BE2C (cell line): ENCODE results near the gene SMCP. TPM values are rescaled to one million over a fixed set of nuclear protein-coding genes. Genes with fewer than 3 reads are reported as not detected.

Source experiments
- DNase-seq: peaks from one replicate; pipeline ENCODE4 v3.0.0-alpha.2; 2020
- H3K27me3 ChIP-seq: fragments of 250-450 bp; sonication (Bioruptor Pico); 2 replicates; pipeline ENCODE4 v1.5.1; 2020; ENCODE audit warnings: mild to moderate bottlenecking
- H3K36me3 ChIP-seq: fragments of 250-450 bp; sonication (Bioruptor Pico); 2 replicates; pipeline ENCODE4 v1.5.1; 2020; ENCODE audit warnings: mild to moderate bottlenecking
- H3K4me1 ChIP-seq: fragments of 250-450 bp; sonication (Bioruptor Pico); 2 replicates; pipeline ENCODE4 v1.5.1; 2020
- H3K4me3 ChIP-seq: 2 replicates; pipeline ENCODE4 v1.5.1; 2011; ENCODE audit warnings: low read depth, low read length
- H3K9me3 ChIP-seq: fragments of 250-450 bp; sonication (Bioruptor Pico); 2 replicates; pipeline ENCODE4 v1.5.1; 2020
- polyA plus RNA-seq: library from polyadenylated mRNA; unstranded; fragments of >200 nt; gene quantifications from one replicate; pipeline ENCODE4 v1.2.1, GENCODE V29; 2012; ENCODE audit warnings: low read depth, missing spikeins; ENCODE audit not compliant: insufficient read length, insufficient read depth
- TF ChIP-seq, protein P1 (sequence below): IDR thresholded peaks from 2 replicates; pipeline ENCODE4 v1.5.1; 2012; ENCODE audit warnings: mild to moderate bottlenecking, low read depth, low read length

Gene SMCP, protein sequence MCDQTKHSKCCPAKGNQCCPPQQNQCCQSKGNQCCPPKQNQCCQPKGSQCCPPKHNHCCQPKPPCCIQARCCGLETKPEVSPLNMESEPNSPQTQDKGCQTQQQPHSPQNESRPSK
- polyA plus RNA-seq: not detected

- no peaks in the 10 kb centered on the region for H3K36me3 ChIP-seq
- TF ChIP-seq, protein P1, sequence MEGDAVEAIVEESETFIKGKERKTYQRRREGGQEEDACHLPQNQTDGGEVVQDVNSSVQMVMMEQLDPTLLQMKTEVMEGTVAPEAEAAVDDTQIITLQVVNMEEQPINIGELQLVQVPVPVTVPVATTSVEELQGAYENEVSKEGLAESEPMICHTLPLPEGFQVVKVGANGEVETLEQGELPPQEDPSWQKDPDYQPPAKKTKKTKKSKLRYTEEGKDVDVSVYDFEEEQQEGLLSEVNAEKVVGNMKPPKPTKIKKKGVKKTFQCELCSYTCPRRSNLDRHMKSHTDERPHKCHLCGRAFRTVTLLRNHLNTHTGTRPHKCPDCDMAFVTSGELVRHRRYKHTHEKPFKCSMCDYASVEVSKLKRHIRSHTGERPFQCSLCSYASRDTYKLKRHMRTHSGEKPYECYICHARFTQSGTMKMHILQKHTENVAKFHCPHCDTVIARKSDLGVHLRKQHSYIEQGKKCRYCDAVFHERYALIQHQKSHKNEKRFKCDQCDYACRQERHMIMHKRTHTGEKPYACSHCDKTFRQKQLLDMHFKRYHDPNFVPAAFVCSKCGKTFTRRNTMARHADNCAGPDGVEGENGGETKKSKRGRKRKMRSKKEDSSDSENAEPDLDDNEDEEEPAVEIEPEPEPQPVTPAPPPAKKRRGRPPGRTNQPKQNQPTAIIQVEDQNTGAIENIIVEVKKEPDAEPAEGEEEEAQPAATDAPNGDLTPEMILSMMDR: peak; percentile 36
- no peak within 1 kb of the TSS for H3K4me3 ChIP-seq
- H3K27me3 ChIP-seq: no peaks in the 10 kb centered on the region
- H3K4me1 ChIP-seq: no peaks in the 10 kb centered on the region
- DNase-seq: peak; percentile 37
- H3K9me3 ChIP-seq: no peaks in the 10 kb centered on the region
Measured at GRCh38 chr1:152878042-152878441, at the start of gene SMCP. Gene SMCP (plus strand): TSS chr1:152878322. CDS start chr1:152884423, 6,101 bp downstream.

GRCh38 chr1:152836870-152837269, 41.3 kb upstream of the SMCP start:
- no peak for DNase-seq

GRCh38 chr1:152842556-152842955, 35.6 kb upstream of the SMCP start, which contains the start of gene LCE6A:
Gene LCE6A (plus strand): TSS chr1:152842856. CDS start chr1:152843521, 665 bp downstream.
- no peaks in the 10 kb centered on the region for H3K9me3 ChIP-seq
- no peak for DNase-seq
- TF ChIP-seq, protein P1: no peak

More at GRCh38 chr1:152836870-152837269, 41.3 kb upstream of the SMCP start:
- TF ChIP-seq, protein P1: no peak
- no peaks in the 10 kb centered on the region for H3K36me3 ChIP-seq
- H3K4me1 ChIP-seq: no peaks in the 10 kb centered on the region
- H3K27me3 ChIP-seq: no peaks in the 10 kb centered on the region
- H3K9me3 ChIP-seq: no peaks in the 10 kb centered on the region
- no peak overlapping the region for H3K4me3 ChIP-seq

GRCh38 chr1:152855661-152856060, 22.5 kb upstream of the SMCP start:
- H3K4me1 ChIP-seq: no peaks in the 10 kb centered on the region
- DNase-seq: no peak
- no peaks in the 10 kb centered on the region for H3K36me3 ChIP-seq
- TF ChIP-seq, protein P1: no peak
- no peak overlapping the region for H3K4me3 ChIP-seq
- no peaks in the 10 kb centered on the region for H3K27me3 ChIP-seq
- H3K9me3 ChIP-seq: no peaks in the 10 kb centered on the region

More at GRCh38 chr1:152842556-152842955, 35.6 kb upstream of the SMCP start, which contains the start of gene LCE6A:
- Histone ChIP-seq H3K36me3 (no peaks in the 10 kb centered on the region), H3K27me3 (no peaks in the 10 kb centered on the region), H3K4me1 (no peaks in the 10 kb centered on the region), H3K4me3 (no peak within 1 kb of the TSS)

- H3K9me3 ChIP-seq: no peaks in the 10 kb centered on the region
- DNase-seq: no peak
- no peaks in the 10 kb centered on the region for H3K27me3 ChIP-seq
- H3K36me3 ChIP-seq: no peaks in the 10 kb centered on the region
- no peak overlapping the region for H3K4me3 ChIP-seq
- no peaks in the 10 kb centered on the region for H3K4me1 ChIP-seq
- TF ChIP-seq, protein P1: no peak
Measured at GRCh38 chr1:152858062-152858461, 20.1 kb upstream of the SMCP start.

DNA sequence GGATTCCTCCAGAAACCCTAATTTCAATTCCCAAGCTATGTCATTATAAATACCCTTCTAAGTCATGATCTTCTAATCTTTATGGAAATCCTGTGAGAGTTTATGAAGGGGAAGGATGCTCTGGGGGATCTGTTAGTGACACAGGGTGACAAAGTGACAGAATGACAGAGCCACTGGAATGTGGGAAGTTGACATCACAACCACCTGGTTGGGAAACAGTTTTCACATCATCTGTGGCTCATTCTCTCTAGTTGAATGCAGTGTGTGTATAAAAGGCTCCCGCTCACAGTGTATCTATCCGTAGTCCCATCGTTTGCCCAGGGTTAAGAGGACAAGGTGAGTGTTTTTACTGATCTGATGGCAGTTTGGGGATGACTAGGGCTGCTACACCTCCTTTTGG, 18.4 kb upstream of the SMCP start, which contains the start of gene LCE7A:
Gene LCE7A, plus strand, starts transcription at position 301 of the 400 bp plus-strand sequence. CDS start 702 bp downstream, outside the sequence.
- H3K36me3 ChIP-seq: no peaks in the 10 kb centered on the region
- H3K4me1 ChIP-seq: no peaks in the 10 kb centered on the region
- no peak for DNase-seq
- TF ChIP-seq, protein P1: no peak
- no peak within 1 kb of the TSS for H3K4me3 ChIP-seq
- no peaks in the 10 kb centered on the region for H3K27me3 ChIP-seq
- H3K9me3 ChIP-seq: no peaks in the 10 kb centered on the region
